ENCODE data around the gene COBLL1. TPM values are rescaled to one million over a fixed set of nuclear protein-coding genes. Genes with fewer than 3 reads are reported as not detected.
"Not testable (repeated sequence)": the region's sequence is repeated elsewhere in the genome, so short reads cannot be mapped to it uniquely, and the experiment has no call there.

Gene COBLL1
- total RNA-seq, 1 donor from 2014 or later, result 18.6 TPM

GRCh38 chr2:164763431-164763830 lies 78.2 kb downstream of the COBLL1 start:
- H3K9me3 Mint-ChIP-seq (ENCODE audit: unreplicated experiment), result no peaks in the 10 kb centered on the region
- peaks cover under 1% of the 10 kb centered on the region for H3K4me1 ChIP-seq (ENCODE audit: insufficient read depth, low read length)
- TF ChIP-seq CTCF (IDR thresholded peaks at IDR 0.05; ENCODE audit: insufficient read depth, low read depth, low read length) (no peak), EZH2 (IDR thresholded peaks at IDR 0.05; ENCODE audit: insufficient read depth, low read length) (no peak)
- no peaks in the 10 kb centered on the region for H4K20me1 ChIP-seq (ENCODE audit: insufficient read depth, low read length)
- no peak overlapping the region for H3K27ac Mint-ChIP-seq (ENCODE audit: unreplicated experiment)
- no peak overlapping the region for H2AFZ ChIP-seq (ENCODE audit: low read depth, low read length)
- no peaks in the 10 kb centered on the region for H3K79me2 ChIP-seq (ENCODE audit: insufficient read depth, low read length)
- H3K27ac ChIP-seq (ENCODE audit: low read depth, low read length), result no peak overlapping the region
- H3K9ac ChIP-seq (ENCODE audit: low read length), result no peak overlapping the region
- no peaks in the 10 kb centered on the region for H3K36me3 Mint-ChIP-seq (ENCODE audit: low read depth, unreplicated experiment)
- H3K9me3 ChIP-seq (ENCODE audit: insufficient read depth, low read depth, low read length), result no peaks in the 10 kb centered on the region
- H3K4me3 Mint-ChIP-seq (ENCODE audit: unreplicated experiment), result no peak overlapping the region
- H3K27me3 ChIP-seq (ENCODE audit: insufficient read depth, low read length), result no peaks in the 10 kb centered on the region
- FAIRE-seq (no peak), DNase-seq (ENCODE audit: low read depth) (no peak)
- H3K27me3 Mint-ChIP-seq (ENCODE audit: low read depth, unreplicated experiment), result no peaks in the 10 kb centered on the region
- peaks cover 8% of the 10 kb centered on the region for H3K4me1 Mint-ChIP-seq (ENCODE audit: low read depth, unreplicated experiment)
- no peaks in the 10 kb centered on the region for H3K36me3 ChIP-seq (ENCODE audit: insufficient read depth, low read length)
- no peak overlapping the region for H3K4me3 ChIP-seq (ENCODE audit: insufficient read depth, low read depth, low read length)
- no peak overlapping the region for H3K4me2 ChIP-seq (ENCODE audit: low read length)

- H3K27me3 ChIP-seq (ENCODE audit: insufficient read depth, low read length), result no peaks in the 10 kb centered on the region
- H3K4me1 ChIP-seq (ENCODE audit: insufficient read depth, low read length), result peaks cover 3% of the 10 kb centered on the region
- DNase-seq (ENCODE audit: low read depth), result no peak
- Mint-ChIP-seq H3K27me3 (ENCODE audit: low read depth, unreplicated experiment) (no peaks in the 10 kb centered on the region), H3K4me1 (ENCODE audit: low read depth, unreplicated experiment) (peaks cover 14% of the 10 kb centered on the region), H3K27ac (ENCODE audit: unreplicated experiment) (no peak overlapping the region), H3K4me3 (ENCODE audit: unreplicated experiment) (no peak overlapping the region), H3K36me3 (ENCODE audit: low read depth, unreplicated experiment) (no peaks in the 10 kb centered on the region), H3K9me3 (ENCODE audit: unreplicated experiment) (no peaks in the 10 kb centered on the region)
- no peaks in the 10 kb centered on the region for H3K36me3 ChIP-seq (ENCODE audit: insufficient read depth, low read length)
- H2AFZ ChIP-seq (ENCODE audit: low read depth, low read length), result no peak overlapping the region
- no peak for FAIRE-seq
- no peaks in the 10 kb centered on the region for H3K79me2 ChIP-seq (ENCODE audit: insufficient read depth, low read length)
- H4K20me1 ChIP-seq (ENCODE audit: insufficient read depth, low read length), result no peaks in the 10 kb centered on the region
- H3K9ac ChIP-seq (ENCODE audit: low read length), result no peak overlapping the region
- no peak overlapping the region for H3K4me3 ChIP-seq (ENCODE audit: insufficient read depth, low read depth, low read length)
- H3K27ac ChIP-seq (ENCODE audit: low read depth, low read length), result no peak overlapping the region
- no peaks in the 10 kb centered on the region for H3K9me3 ChIP-seq (ENCODE audit: insufficient read depth, low read depth, low read length)
- no peak overlapping the region for H3K4me2 ChIP-seq (ENCODE audit: low read length)
- TF ChIP-seq EZH2 (IDR thresholded peaks at IDR 0.05; ENCODE audit: insufficient read depth, low read length) (no peak), CTCF (IDR thresholded peaks at IDR 0.05; ENCODE audit: insufficient read depth, low read depth, low read length) (no peak)
Measured at GRCh38 chr2:164761737-164762460, 79.7 kb downstream of the COBLL1 start.

- H3K9me3 Mint-ChIP-seq (ENCODE audit: unreplicated experiment); H3K27me3 Mint-ChIP-seq (ENCODE audit: low read depth, unreplicated experiment); DNase-seq (ENCODE audit: low read depth); H4K20me1 ChIP-seq (ENCODE audit: insufficient read depth, low read length); H3K4me2 ChIP-seq (ENCODE audit: low read length); H3K36me3 ChIP-seq (ENCODE audit: insufficient read depth, low read length); H3K9ac ChIP-seq (ENCODE audit: low read length); FAIRE-seq; H3K79me2 ChIP-seq (ENCODE audit: insufficient read depth, low read length); H3K27ac ChIP-seq (ENCODE audit: low read depth, low read length); H3K27me3 ChIP-seq (ENCODE audit: insufficient read depth, low read length); H3K36me3 Mint-ChIP-seq (ENCODE audit: low read depth, unreplicated experiment); H3K4me1 ChIP-seq (ENCODE audit: insufficient read depth, low read length); H3K4me3 ChIP-seq (ENCODE audit: insufficient read depth, low read depth, low read length); H3K4me3 Mint-ChIP-seq (ENCODE audit: unreplicated experiment); H3K27ac Mint-ChIP-seq (ENCODE audit: unreplicated experiment); H2AFZ ChIP-seq (ENCODE audit: low read depth, low read length); H3K9me3 ChIP-seq (ENCODE audit: insufficient read depth, low read depth, low read length): not testable (repeated sequence)
- H3K4me1 Mint-ChIP-seq (ENCODE audit: low read depth, unreplicated experiment), result peaks cover 15% of the 10 kb centered on the region
Measured at GRCh38 chr2:164761201-164761600, 80.4 kb downstream of the COBLL1 start.
